ENCODE data around the gene SRSF3. TPM values are rescaled to one million over a fixed set of nuclear protein-coding genes. Genes with fewer than 3 reads are reported as not detected.

SRSF3 gene
- total RNA-seq, 6 donors from 2014 or later: 61.5 to 220 (median 167) TPM

GRCh38 chr6:36616893-36617521 lies 22.8 kb downstream of the SRSF3 start:
- DNase-seq (peak; percentile 26 to 78), ATAC-seq (ENCODE audit: low FRiP score in 2 of 2) (peak; percentile 50 to 86)
- H3K4me3 ChIP-seq: no peak overlapping the region
- TF ChIP-seq EP300 (IDR thresholded peaks at IDR 0.05): peak in 1 of 4 donors; percentile 12
- TF ChIP-seq CTCF (IDR thresholded peaks at IDR 0.05): no peak
- TF ChIP-seq POLR2AphosphoS5 (IDR thresholded peaks at IDR 0.05): peak in 1 of 2 donors; percentile 52
- no peak for TF ChIP-seq POLR2A (IDR thresholded peaks at IDR 0.05)
- 42 to 46% methylated on average over 5 of the region's 5 CpGs for WGBS, 2 donors
- H3K27ac ChIP-seq: peak overlapping the region; percentile 13 to 62 (median 40)
- H3K9me3 ChIP-seq: no peaks in the 10 kb centered on the region
- peaks cover 9 to 38% (median 20%) of the 10 kb centered on the region in 4 donors for H3K4me1 ChIP-seq
- H3K36me3 ChIP-seq: peaks cover 0 to 26% (median 9%) of the 10 kb centered on the region in 4 donors
- no peaks in the 10 kb centered on the region for H3K27me3 ChIP-seq

GRCh38 chr6:36618366-36619355 lies 24.5 kb downstream of the SRSF3 start:
- 78 to 81% methylated on average over 8 to 10 of the region's 10 CpGs for WGBS, 2 donors
- Histone ChIP-seq H3K9me3 (no peaks in the 10 kb centered on the region), H3K4me1 (peaks cover 19 to 52% (median 33%) of the 10 kb centered on the region in 4 donors), H3K4me3 (no peak overlapping the region), H3K36me3 (peaks cover 0 to 10% (median 3%) of the 10 kb centered on the region in 4 donors), H3K27ac (peak overlapping the region in 1 of 4 donors; percentile 44), H3K27me3 (no peaks in the 10 kb centered on the region)
- ATAC-seq (ENCODE audit: low FRiP score in 2 of 2) (no peak), DNase-seq (peak in 1 of 2 donors; percentile 14)
- no peak for TF ChIP-seq POLR2AphosphoS5 (IDR thresholded peaks at IDR 0.05)
- TF ChIP-seq EP300 (IDR thresholded peaks at IDR 0.05): no peak
- no peak for TF ChIP-seq POLR2A (IDR thresholded peaks at IDR 0.05)
- no peak for TF ChIP-seq CTCF (IDR thresholded peaks at IDR 0.05)

GRCh38 chr6:36621371-36621855 lies 27.3 kb downstream of the SRSF3 start:
- WGBS, 2 donors: 83 to 93% methylated on average over 4 to 7 of the region's 7 CpGs
- no peak overlapping the region for H3K4me3 ChIP-seq
- H3K27ac ChIP-seq: no peak overlapping the region
- no peaks in the 10 kb centered on the region for H3K36me3 ChIP-seq
- no peaks in the 10 kb centered on the region for H3K9me3 ChIP-seq
- DNase-seq (no peak), ATAC-seq (ENCODE audit: low FRiP score in 2 of 2) (no peak)
- TF ChIP-seq POLR2A (IDR thresholded peaks at IDR 0.05) (no peak), EP300 (IDR thresholded peaks at IDR 0.05) (no peak), CTCF (IDR thresholded peaks at IDR 0.05) (no peak)
- peaks cover 26 to 46% (median 36%) of the 10 kb centered on the region in 4 donors for H3K4me1 ChIP-seq
- no peaks in the 10 kb centered on the region for H3K27me3 ChIP-seq

- Histone ChIP-seq H3K27me3 (no peaks in the 10 kb centered on the region), H3K4me1 (peaks cover 27 to 41% (median 31%) of the 10 kb centered on the region in 4 donors), H3K9me3 (no peaks in the 10 kb centered on the region), H3K36me3 (no peaks in the 10 kb centered on the region), H3K4me3 (no peak overlapping the region), H3K27ac (peak overlapping the region in 1 of 4 donors; percentile 27)
- no peak for DNase-seq
- no peak for TF ChIP-seq CTCF (IDR thresholded peaks at IDR 0.05)
- TF ChIP-seq EP300 (IDR thresholded peaks at IDR 0.05): no peak
- no peak for TF ChIP-seq POLR2A (IDR thresholded peaks at IDR 0.05)
- no peak for TF ChIP-seq POLR2AphosphoS5 (IDR thresholded peaks at IDR 0.05)
- no peak for ATAC-seq (ENCODE audit: low FRiP score in 2 of 2)
- 47 to 51% methylated on average over 4 of the region's 4 CpGs for WGBS, 2 donors
Observed at GRCh38 chr6:36622901-36623546, 28.9 kb downstream of the SRSF3 start.

Measured in upper lobe of left lung (tissue), 6 donors.